Stimulated activated naive B cell treated with anti-CD40 and anti-IgM and Interleukin-4, amounts not matched to agents 10 μg/mL and 1 μg/mL and 100 μg/mL, for 72 hours (primary cell): ENCODE data around the gene SYT15.

Experiments
- ATAC-seq, 2 donors: fragments of 150-1000 bp; cut with Tn5 transposase; replicated peaks; 2 replicates each; pipeline ENCODE4 v1.10.0; 2021; ENCODE audit warnings: moderate library complexity in 1 of 2
- DNase-seq: peaks from one replicate; pipeline ENCODE4 v3.0.0; 2021
- H3K27ac Mint-ChIP-seq: one replicate; pipeline ENCODE4 v1.8.0; 2022; ENCODE audit warnings: mild to moderate bottlenecking, mixed read lengths
- H3K27me3 Mint-ChIP-seq, 2 donors: one replicate each; pipeline ENCODE4 v1.8.0; 2022; ENCODE audit warnings: mixed read lengths in 2 of 2
- H3K36me3 Mint-ChIP-seq, 2 donors: one replicate each; pipeline ENCODE4 v1.8.0; 2022; ENCODE audit warnings: mixed read lengths in 2 of 2, mild to moderate bottlenecking in 1 of 2
- H3K4me1 Mint-ChIP-seq, 2 donors: one replicate each; pipeline ENCODE4 v1.8.0; 2022; ENCODE audit warnings: mixed read lengths in 2 of 2, mild to moderate bottlenecking in 1 of 2
- H3K4me3 Mint-ChIP-seq, 2 donors: one replicate each; pipeline ENCODE4 v1.8.0; 2022; ENCODE audit warnings: mild to moderate bottlenecking in 2 of 2, mixed read lengths in 2 of 2, moderate library complexity in 1 of 2
- H3K9me3 Mint-ChIP-seq, 2 donors: one replicate each; pipeline ENCODE4 v1.8.0; 2022; ENCODE audit warnings: mixed read lengths in 2 of 2, mild to moderate bottlenecking in 1 of 2

The SYT15 gene

DNA sequence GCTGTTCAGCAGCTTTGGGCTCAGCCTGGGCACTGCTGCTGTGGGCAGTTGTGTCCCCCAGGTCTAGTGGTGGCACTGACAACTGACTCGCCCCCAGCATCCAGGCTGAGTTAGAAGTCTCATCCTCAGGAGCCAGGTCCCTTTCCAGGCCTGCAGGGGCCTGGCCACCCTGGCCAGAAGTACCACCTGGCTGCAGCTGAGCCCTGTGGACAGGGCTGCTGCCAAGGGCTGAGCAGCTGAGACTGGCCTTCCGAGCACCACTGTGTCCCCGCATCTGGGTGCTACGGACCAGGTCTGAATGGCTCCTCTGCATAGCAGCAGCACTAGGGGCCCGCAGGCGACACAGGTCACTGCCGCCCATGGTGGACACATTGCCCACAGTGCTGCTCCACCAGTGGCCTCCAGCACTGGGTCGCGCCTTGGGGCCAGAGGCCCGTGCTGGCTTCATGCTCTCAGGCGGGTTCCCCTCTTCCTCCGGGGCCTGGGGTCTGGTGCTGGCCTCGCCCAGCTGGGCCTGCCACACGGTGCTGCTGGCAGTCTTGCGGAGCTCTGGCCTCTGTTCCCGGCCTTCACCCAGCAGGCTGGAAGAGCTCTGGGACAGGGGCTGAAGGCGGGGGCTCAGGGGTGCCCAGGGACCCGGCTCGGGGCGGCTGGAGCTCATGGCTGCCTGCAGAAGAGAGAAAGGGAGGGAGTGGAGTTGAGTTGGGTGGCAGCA lies 28.7 kb upstream of the SYT15 start:
- DNase-seq, result no peak
- Mint-ChIP-seq H3K9me3 (no peaks in the 10 kb centered on the region), H3K27ac (no peak overlapping the region), H3K4me1 (no peaks in the 10 kb centered on the region), H3K27me3 (peaks cover 0 to 5% of the 10 kb centered on the region in 2 donors), H3K36me3 (no peaks in the 10 kb centered on the region), H3K4me3 (no peak overlapping the region)
- ATAC-seq, result no peak

DNA sequence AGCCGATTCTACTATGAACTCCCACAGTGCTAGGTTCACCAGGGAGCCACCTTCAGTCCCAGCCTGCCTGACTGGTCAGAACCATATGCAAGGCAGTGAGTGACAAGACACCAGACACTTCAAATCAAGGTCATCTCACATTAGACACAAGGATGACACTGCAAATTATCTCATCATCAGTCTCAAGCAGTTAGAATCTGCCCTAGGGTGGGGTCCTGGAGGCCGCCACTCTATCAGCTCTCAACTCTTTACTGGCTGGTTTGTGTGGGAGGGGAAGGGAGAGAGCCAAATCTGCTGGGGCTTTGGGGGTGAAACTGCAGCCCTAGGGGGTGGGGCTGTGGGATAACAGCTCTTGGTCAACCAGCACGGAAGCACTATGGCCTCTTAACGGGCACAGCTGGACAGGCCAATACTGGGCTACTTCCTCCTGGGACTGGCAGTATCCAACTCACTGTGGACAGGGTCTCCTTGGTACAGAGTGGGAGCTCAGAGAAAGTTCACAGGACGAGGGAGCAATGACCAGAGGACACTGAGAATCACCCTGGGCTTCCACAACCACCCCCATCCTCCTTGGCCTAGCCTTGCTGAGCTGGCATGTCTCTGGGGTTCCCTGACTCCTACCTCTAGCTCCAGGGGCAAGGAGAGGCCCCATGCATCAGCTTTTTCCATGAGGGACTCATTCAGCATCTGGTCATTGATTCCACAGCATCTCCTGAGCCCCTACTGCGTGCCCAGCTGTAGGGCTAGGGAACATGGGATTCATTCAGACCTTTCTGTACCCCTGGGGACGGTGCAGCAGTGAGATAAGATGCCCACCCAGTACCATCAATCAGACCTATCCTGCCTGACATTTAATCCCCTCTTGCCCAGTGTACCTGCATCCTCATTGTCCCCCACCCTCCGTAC lies 27.9 kb upstream of the SYT15 start:
- Mint-ChIP-seq H3K9me3 (no peaks in the 10 kb centered on the region), H3K4me3 (no peak overlapping the region), H3K4me1 (peaks cover 4% of the 10 kb centered on the region in 2 donors), H3K27ac (no peak overlapping the region), H3K36me3 (no peaks in the 10 kb centered on the region), H3K27me3 (peaks cover 5 to 10% of the 10 kb centered on the region in 2 donors)
- DNase-seq (no peak), ATAC-seq (no peak)

DNA sequence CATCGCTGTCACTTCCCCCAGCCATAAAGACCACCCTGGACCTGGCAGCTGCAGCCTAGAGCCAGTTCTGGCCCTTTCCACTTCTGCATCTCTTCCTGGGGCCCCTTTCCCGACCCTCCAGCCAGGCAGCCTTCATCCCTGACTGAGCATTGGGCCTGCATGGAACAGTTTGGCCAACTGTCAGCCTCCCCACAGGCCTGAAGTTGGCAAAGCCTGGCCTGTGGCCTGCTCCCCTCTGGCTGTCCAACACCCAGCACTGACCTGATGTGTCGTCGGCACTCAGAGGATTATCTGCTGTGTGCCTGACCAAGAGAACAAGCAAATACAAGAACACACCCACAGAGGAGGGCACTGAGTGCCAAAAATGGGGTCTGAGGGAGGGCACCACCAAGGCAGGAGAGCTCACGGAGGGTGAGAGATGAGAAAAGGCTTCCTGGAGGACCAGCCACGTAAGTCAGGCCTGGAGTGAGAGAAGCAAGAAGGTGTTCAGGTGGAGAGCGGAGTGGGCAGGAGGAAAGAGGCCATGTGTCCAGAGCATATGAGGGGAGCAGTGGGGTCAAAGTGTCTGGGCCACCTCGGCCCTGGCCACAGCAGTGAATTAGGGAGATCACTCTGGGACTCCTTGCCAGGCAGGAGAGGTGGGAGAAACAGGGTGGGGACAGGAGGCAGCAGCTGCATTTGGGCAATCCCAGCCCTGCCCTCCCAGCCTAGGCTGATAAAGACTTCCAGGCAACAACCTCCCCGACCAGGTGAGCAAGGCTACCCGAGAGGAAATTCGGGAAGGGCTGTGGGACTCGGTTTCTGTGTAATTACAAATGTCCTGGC lies 27.0 kb upstream of the SYT15 start:
- no peak for DNase-seq
- Mint-ChIP-seq H3K4me1 (peaks cover 5 to 8% of the 10 kb centered on the region in 2 donors), H3K9me3 (no peaks in the 10 kb centered on the region), H3K27me3 (peaks cover 7 to 13% of the 10 kb centered on the region in 2 donors), H3K27ac (no peak overlapping the region), H3K36me3 (no peaks in the 10 kb centered on the region), H3K4me3 (no peak overlapping the region)
- ATAC-seq, result no peak

DNA sequence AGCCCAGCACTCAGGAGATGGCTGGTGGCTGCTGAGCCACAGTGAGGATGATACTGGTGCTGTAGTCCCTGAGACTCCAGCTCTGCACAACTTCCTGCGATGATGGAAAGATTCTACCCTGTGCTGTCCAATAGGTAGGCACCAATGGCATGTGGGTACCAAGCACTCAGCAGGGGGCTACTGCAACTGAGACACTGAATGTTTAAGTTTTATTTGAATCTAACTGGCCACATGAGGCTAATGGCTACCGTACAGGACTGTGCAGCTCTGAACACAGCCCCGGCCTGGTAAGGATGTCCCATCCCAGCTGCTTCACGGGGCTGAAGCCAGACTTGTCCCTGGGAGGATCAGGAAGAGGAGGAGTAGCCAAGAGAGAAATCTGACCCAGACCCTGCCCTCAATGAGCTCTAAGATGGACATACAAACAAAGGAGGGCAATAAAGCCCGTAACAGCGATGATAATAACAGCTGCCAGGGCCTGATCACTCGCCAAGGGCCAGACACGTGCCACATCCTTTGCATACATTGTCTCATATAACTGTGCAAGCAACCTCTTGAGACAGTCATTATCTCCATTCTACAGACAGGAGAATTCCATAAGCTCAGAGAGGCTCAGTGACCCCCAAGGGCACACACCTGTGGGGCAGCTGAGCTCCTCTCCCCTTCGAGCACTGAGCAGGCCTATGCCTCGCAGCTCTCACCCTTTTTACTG lies 26.2 kb upstream of the SYT15 start:
- peaks cover 0 to 2% of the 10 kb centered on the region in 2 donors for H3K36me3 Mint-ChIP-seq
- no peak overlapping the region for H3K27ac Mint-ChIP-seq
- peaks cover 11 to 16% of the 10 kb centered on the region in 2 donors for H3K4me1 Mint-ChIP-seq
- H3K4me3 Mint-ChIP-seq, result no peak overlapping the region
- H3K27me3 Mint-ChIP-seq, result peaks cover 7 to 13% of the 10 kb centered on the region in 2 donors
- DNase-seq, result no peak
- ATAC-seq, result no peak
- H3K9me3 Mint-ChIP-seq, result no peaks in the 10 kb centered on the region

- H3K36me3 Mint-ChIP-seq, result peaks cover 0 to 4% of the 10 kb centered on the region in 2 donors
- DNase-seq (no peak), ATAC-seq (no peak)
- H3K27ac Mint-ChIP-seq, result no peak overlapping the region
- peaks cover 12 to 18% of the 10 kb centered on the region in 2 donors for H3K4me1 Mint-ChIP-seq
- no peak overlapping the region for H3K4me3 Mint-ChIP-seq
- peaks cover 7 to 9% of the 10 kb centered on the region in 2 donors for H3K27me3 Mint-ChIP-seq
- no peaks in the 10 kb centered on the region for H3K9me3 Mint-ChIP-seq
These were observed 25.5 kb upstream of the SYT15 start for GRCh38 chr10:46553238-46554049.

DNA sequence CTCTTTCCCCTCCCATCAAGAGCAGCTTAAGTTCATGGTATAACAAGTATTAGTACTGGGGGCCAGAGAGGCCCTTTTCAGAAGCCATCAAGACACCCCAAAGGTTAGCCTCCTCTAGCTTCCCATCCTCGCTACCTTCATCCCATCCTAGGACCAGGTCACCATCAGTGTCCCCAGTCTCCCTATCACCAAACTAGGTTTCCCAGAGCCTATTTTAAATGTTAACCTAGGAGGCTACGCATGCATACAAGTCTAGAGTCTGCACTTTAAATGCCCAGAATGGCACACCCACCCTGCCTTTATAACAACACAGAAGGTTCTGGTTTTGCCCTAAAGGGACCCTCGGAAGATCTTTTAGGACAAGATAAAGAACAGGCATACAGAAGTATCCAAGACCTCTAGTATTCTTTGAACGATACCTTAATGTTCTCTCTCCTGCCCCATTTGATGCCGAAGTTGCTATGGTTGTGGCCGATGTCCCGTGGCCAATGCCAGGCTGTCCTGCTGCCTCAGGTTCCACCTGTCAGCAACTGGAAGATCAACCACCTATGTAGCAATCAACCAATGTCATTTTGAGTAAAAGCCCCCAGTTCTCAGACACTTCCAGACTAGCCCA lies 24.7 kb upstream of the SYT15 start:
- no peak overlapping the region for H3K27ac Mint-ChIP-seq
- H3K4me1 Mint-ChIP-seq, result peaks cover 12 to 18% of the 10 kb centered on the region in 2 donors
- H3K4me3 Mint-ChIP-seq, result no peak overlapping the region
- peaks cover 7 to 8% of the 10 kb centered on the region in 2 donors for H3K27me3 Mint-ChIP-seq
- H3K36me3 Mint-ChIP-seq, result peaks cover 0 to 4% of the 10 kb centered on the region in 2 donors
- ATAC-seq, result no peak
- no peak for DNase-seq
- H3K9me3 Mint-ChIP-seq, result no peaks in the 10 kb centered on the region

DNA sequence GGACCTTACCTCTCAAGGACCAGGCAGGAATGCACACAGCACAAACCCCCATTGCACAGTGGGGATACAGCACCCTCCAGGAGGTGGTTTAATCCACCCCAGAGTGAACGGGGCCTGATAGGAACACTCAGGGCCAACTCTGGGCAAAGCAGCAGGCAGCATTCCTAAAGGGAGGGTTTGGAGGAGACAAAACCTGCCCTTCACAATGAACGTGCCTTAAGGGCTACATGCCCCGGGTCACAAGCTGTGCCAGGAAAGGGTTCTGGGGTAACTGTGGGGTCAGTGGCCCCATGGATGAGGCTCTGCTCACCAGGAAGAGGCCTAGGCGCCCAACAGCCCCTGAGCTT lies 23.6 kb upstream of the SYT15 start:
- ATAC-seq, result no peak
- Mint-ChIP-seq H3K9me3 (no peaks in the 10 kb centered on the region), H3K36me3 (peaks cover 0 to 4% of the 10 kb centered on the region in 2 donors), H3K4me3 (no peak overlapping the region), H3K4me1 (peaks cover 12 to 18% of the 10 kb centered on the region in 2 donors), H3K27ac (no peak overlapping the region), H3K27me3 (peaks cover 7 to 8% of the 10 kb centered on the region in 2 donors)
- DNase-seq, result no peak

- Mint-ChIP-seq H3K36me3 (peaks cover 0 to 4% of the 10 kb centered on the region in 2 donors), H3K27ac (no peak overlapping the region), H3K4me3 (peak overlapping the region; percentile 71 to 72), H3K9me3 (no peaks in the 10 kb centered on the region), H3K27me3 (peaks cover 7 to 8% of the 10 kb centered on the region in 2 donors), H3K4me1 (peaks cover 12 to 18% of the 10 kb centered on the region in 2 donors)
- DNase-seq, result no peak
- peak; percentile 6 to 8 for ATAC-seq
These were observed 23.0 kb upstream of the SYT15 start for GRCh38 chr10:46555713-46556514.

- peaks cover 12 to 18% of the 10 kb centered on the region in 2 donors for H3K4me1 Mint-ChIP-seq
- ATAC-seq (peak; percentile 17 to 33), DNase-seq (no peak)
- peak within 1 kb of the TSS; percentile 75 to 85 for H3K4me3 Mint-ChIP-seq
- no peaks in the 10 kb centered on the region for H3K9me3 Mint-ChIP-seq
- H3K27me3 Mint-ChIP-seq, result peaks cover 7 to 8% of the 10 kb centered on the region in 2 donors
- no peak within 1 kb of the TSS for H3K27ac Mint-ChIP-seq
- H3K36me3 Mint-ChIP-seq, result peaks cover 0 to 4% of the 10 kb centered on the region in 2 donors
These were observed 22.2 kb upstream of the SYT15 start, which contains the start of gene GPRIN2 for GRCh38 chr10:46556515-46557318. GPRIN2 (minus strand) TSS chr10:46556658; CDS start chr10:46550736, 5,922 bp downstream.

- ATAC-seq (no peak), DNase-seq (no peak)
- Mint-ChIP-seq H3K4me3 (peak overlapping the region; percentile 75 to 85), H3K4me1 (peaks cover 12 to 18% of the 10 kb centered on the region in 2 donors), H3K9me3 (no peaks in the 10 kb centered on the region), H3K27me3 (peaks cover 7 to 8% of the 10 kb centered on the region in 2 donors), H3K36me3 (peaks cover 0 to 4% of the 10 kb centered on the region in 2 donors), H3K27ac (peak overlapping the region; percentile 20)
These were observed 21.4 kb upstream of the SYT15 start for GRCh38 chr10:46557319-46558121.

DNA sequence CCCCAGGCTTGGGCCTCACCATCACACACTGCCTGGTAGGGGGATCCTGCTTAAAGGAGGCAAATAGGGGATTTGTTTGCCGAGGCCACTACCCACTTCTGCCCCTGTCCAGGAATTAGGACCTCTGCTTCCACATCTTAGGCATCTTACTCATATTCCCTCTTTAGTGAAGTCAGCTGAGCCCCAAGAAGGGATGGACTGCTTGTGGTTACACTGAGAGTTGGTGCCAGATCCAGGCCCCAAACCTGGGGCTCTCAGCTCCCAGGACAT lies 20.9 kb upstream of the SYT15 start:
- Mint-ChIP-seq H3K9me3 (no peaks in the 10 kb centered on the region), H3K4me1 (peaks cover 12 to 18% of the 10 kb centered on the region in 2 donors), H3K27me3 (peaks cover 7 to 8% of the 10 kb centered on the region in 2 donors), H3K4me3 (peak overlapping the region in 1 of 2 donors; percentile 54), H3K27ac (no peak overlapping the region), H3K36me3 (peaks cover 0 to 4% of the 10 kb centered on the region in 2 donors)
- no peak for DNase-seq
- no peak for ATAC-seq
